Vagina (tissue), 2 donors: ENCODE results near the gene ELMO1.
A peak's percentile ranks its signal among the peaks of the same experiment; 100 is the strongest.

ENCODE experiments used
- POLR2A ChIP-seq, 2 donors: fragments of 450-650 bp; IDR thresholded peaks; one replicate each; pipeline ENCODE4 v1.6.1; 2017; ENCODE audit warnings: antibody characterized with exemption in 2 of 2, mild to moderate bottlenecking in 2 of 2, moderate library complexity in 2 of 2
- POLR2AphosphoS5 ChIP-seq, 2 donors: sonication (generic); formaldehyde crosslinking; IDR thresholded peaks; one replicate each; pipeline ENCODE4 v1.9.0; 2017; ENCODE audit warnings: antibody characterized with exemption in 2 of 2, mild to moderate bottlenecking in 2 of 2, low read depth in 1 of 2; ENCODE audit not compliant: insufficient read depth in 1 of 2
- TF ChIP-seq, protein P1 (sequence below), 3 experiments: fragments of 450-650 bp in 2 of 3; fragments of 200-600 bp in 1 of 3; sonication (generic) in 1 of 3; IDR thresholded peaks; one replicate each; pipeline ENCODE4 v1.5.1; 2017 to 2019; ENCODE audit warnings: antibody characterized with exemption in 3 of 3, mild to moderate bottlenecking in 2 of 3, moderate library complexity in 2 of 3

DNA sequence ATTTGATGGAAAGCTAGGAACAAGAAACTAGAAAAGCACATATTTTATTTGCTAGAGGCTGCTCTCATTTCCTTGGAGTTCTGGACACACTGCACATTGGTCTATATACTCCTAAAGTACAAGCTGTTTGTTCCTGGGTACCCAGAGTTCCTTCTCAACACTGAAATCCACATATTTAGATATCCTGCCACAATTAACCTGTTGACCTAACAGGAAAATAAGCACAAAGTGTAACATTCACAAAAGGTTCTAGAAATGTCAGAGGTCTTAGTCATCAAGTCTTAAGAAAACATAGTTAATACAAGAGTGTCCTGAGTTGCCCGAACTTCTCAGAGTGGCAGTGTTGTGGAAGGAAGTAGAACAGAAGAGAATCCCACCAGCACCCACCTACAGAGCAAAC, 115.6 kb downstream of the ELMO1 start:
- TF ChIP-seq POLR2AphosphoS5 (IDR thresholded peaks at IDR 0.05; ENCODE audit: insufficient read depth in 1 of 2, low read depth in 1 of 2) (peak in 1 of 2 donors; percentile 37), POLR2A (IDR thresholded peaks at IDR 0.05) (no peak)
- TF ChIP-seq, protein P1, sequence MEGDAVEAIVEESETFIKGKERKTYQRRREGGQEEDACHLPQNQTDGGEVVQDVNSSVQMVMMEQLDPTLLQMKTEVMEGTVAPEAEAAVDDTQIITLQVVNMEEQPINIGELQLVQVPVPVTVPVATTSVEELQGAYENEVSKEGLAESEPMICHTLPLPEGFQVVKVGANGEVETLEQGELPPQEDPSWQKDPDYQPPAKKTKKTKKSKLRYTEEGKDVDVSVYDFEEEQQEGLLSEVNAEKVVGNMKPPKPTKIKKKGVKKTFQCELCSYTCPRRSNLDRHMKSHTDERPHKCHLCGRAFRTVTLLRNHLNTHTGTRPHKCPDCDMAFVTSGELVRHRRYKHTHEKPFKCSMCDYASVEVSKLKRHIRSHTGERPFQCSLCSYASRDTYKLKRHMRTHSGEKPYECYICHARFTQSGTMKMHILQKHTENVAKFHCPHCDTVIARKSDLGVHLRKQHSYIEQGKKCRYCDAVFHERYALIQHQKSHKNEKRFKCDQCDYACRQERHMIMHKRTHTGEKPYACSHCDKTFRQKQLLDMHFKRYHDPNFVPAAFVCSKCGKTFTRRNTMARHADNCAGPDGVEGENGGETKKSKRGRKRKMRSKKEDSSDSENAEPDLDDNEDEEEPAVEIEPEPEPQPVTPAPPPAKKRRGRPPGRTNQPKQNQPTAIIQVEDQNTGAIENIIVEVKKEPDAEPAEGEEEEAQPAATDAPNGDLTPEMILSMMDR (IDR thresholded peaks at IDR 0.05) = no peak
